Motor neuron (in vitro differentiated cells): ENCODE measurements around the gene ACTL8. TPM values are rescaled to one million over a fixed set of nuclear protein-coding genes. Genes with fewer than 3 reads are reported as not detected.
A peak's percentile ranks its signal among the peaks of the same experiment; 100 is the strongest.

Experiments
- ATAC-seq, 8 experiments: fragments of 200-7000 bp; cut with Tn5 transposase; replicated peaks in 6 of 8; 2 replicates each; pipeline ENCODE4 v1.8.0; 2021; ENCODE audit warnings: mild to moderate bottlenecking in 8 of 8, moderate library complexity in 8 of 8
- H3K27ac ChIP-seq, 2 donors: fragments of 250-450 bp; sonication (Bioruptor Pico); 2 replicates each; pipeline ENCODE4 v1.9.0; 2021; ENCODE audit warnings: antibody characterized with exemption in 2 of 2, mild to moderate bottlenecking in 2 of 2, moderate library complexity in 1 of 2
- H3K4me1 ChIP-seq, 2 donors: fragments of 250-450 bp; sonication (Bioruptor Pico); replicated peaks in 1 of 2; 2 replicates each; pipeline ENCODE4 v1.6.1; 2021; ENCODE audit warnings: antibody characterized with exemption in 2 of 2, mild to moderate bottlenecking in 2 of 2, moderate library complexity in 1 of 2
- H3K4me3 ChIP-seq, 5 donors: fragments of 250-450 bp; sonication (Bioruptor Pico); 2 replicates each; pipeline ENCODE4 v1.9.0; 2021; ENCODE audit warnings: antibody characterized with exemption in 5 of 5, mild to moderate bottlenecking in 5 of 5, moderate library complexity in 4 of 5
- WGBS, 10 experiments: fragments of 450-650 bp; shearing (Covaris generic); methylation state at CpG; one replicate each; pipeline ENCODE4 v1.0.0; 2022; 5-methylcytosine and 5-hydroxymethylcytosine counted together
- in situ Hi-C, 9 experiments: fragments of 400-800 bp; cut with MboI; loops; one replicate each; pipeline ENCODE4 v1.15.0; 2021; ENCODE audit warnings: low sequenced_read_pairs in 9 of 9, low pct_unique_long_range_greater_than_20kb in 2 of 9; ENCODE audit not compliant: unreplicated experiment in 9 of 9
- total RNA-seq, 8 experiments: library from RNA; unstranded; fragments of 300-600 nt; gene quantifications; 2 replicates each; pipeline versions ENCODE4 v1.2.3 to v1.2.4, GENCODE V29; 2022

Gene ACTL8
- total RNA-seq, 8 experiments from 2014 or later: 0.11 to 42.2 (median 1.3) TPM; not detected in 1

DNA sequence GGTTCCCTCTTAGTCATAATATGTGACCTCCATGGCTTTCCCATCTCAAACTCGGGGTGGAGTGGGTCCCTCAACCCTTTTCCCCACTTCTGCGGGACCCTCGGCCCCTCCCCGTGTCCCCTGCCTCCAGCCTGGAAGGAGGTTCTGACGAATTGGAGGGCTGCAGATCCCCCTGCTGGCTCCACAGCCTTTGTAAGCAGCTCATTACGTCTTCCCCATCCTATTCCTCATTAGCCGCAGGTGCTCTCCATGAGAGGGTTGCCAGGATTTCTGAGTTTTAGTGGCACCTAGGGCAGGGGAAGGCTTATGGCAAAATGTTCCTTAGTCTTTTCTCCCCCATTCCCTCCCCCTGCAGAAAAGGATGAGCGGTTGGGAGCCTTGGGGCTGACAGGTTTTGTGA lies 8.3 kb downstream of the ACTL8 start:
- 21 to 69% (median 59%) methylated on average over 1 to 5 of the region's 8 CpGs; no CpG with 5 or more reads in 4 of the 10 experiments for WGBS, 10 experiments
- peaks cover 8 to 14% of the 10 kb centered on the region in 2 donors for H3K4me1 ChIP-seq
- H3K27ac ChIP-seq: no peak overlapping the region
- H3K4me3 ChIP-seq: no peak overlapping the region
- in situ Hi-C loops: no loop called here
- ATAC-seq: no peak

DNA sequence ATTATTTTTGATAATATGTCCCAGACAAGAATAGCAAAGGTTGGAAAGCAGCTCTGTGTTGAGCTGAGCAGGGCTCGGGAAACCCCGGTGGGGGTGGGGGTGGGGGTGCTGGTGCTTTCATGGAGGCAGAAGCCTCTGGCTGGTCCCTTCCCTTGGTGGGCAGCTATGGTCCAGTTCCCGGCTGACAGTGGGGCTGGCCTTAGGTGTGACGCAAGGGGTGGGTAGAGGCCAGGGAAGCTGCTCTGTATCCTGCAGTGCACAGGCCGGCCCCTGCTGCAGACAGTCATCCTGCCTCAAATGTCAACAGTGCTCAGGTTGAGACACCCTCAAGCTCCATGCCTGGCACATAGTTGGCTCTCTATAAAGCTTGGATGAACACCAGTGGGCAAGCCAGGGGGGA lies 8.9 kb downstream of the ACTL8 start:
- 60% methylated on average over 1 of the region's 5 CpGs; no CpG with 5 or more reads in 9 of the 10 experiments for WGBS, 10 experiments
- in situ Hi-C loops: no loop called here
- no peak for ATAC-seq
- Histone ChIP-seq H3K4me3 (no peak overlapping the region), H3K27ac (no peak overlapping the region), H3K4me1 (peaks cover 11 to 14% of the 10 kb centered on the region in 2 donors)

GRCh38 chr1:17764591-17764990 lies 9.5 kb downstream of the ACTL8 start:
- Histone ChIP-seq H3K4me3 (no peak overlapping the region), H3K27ac (no peak overlapping the region), H3K4me1 (peaks cover 11 to 14% of the 10 kb centered on the region in 2 donors)
- in situ Hi-C loops: no loop called here
- 65 to 100% (median 80%) methylated on average over 2 to 9 of the region's 10 CpGs; no CpG with 5 or more reads in 2 of the 10 experiments for WGBS, 10 experiments
- ATAC-seq: peak in 2 of 8 experiments; percentile 6 to 7

GRCh38 chr1:17765444-17766411 lies 10.6 kb downstream of the ACTL8 start:
- in situ Hi-C loops: no loop called here
- ATAC-seq: peak in 5 of 8 experiments; percentile 19 to 71 (median 32)
- Histone ChIP-seq H3K4me3 (no peak overlapping the region), H3K27ac (no peak overlapping the region), H3K4me1 (peaks cover 11 to 14% of the 10 kb centered on the region in 2 donors)
- 5 to 89% (median 40%) methylated on average over 3 to 13 of the region's 16 CpGs; no CpG with 5 or more reads in 3 of the 10 experiments for WGBS, 10 experiments

- Histone ChIP-seq H3K4me1 (peaks cover 18 to 23% of the 10 kb centered on the region in 2 donors), H3K27ac (no peak overlapping the region), H3K4me3 (no peak overlapping the region)
- WGBS, 10 experiments: 23 to 72% (median 51%) methylated on average over 1 to 10 of the region's 10 CpGs; no CpG with 5 or more reads in 3 of the 10 experiments
- in situ Hi-C loops: no loop called here
- peak; percentile 77 to 98 (median 86) for ATAC-seq
Measured at GRCh38 chr1:17768651-17769241, 13.6 kb downstream of the ACTL8 start.

GRCh38 chr1:17770983-17771382 lies 15.8 kb downstream of the ACTL8 start:
- WGBS, 10 experiments: 57 to 99% (median 92%) methylated on average over 4 to 10 of the region's 10 CpGs
- peaks cover 11 to 12% of the 10 kb centered on the region in 2 donors for H3K4me1 ChIP-seq
- ATAC-seq: no peak
- no peak overlapping the region for H3K27ac ChIP-seq
- H3K4me3 ChIP-seq: no peak overlapping the region
- in situ Hi-C loops: no loop called here

DNA sequence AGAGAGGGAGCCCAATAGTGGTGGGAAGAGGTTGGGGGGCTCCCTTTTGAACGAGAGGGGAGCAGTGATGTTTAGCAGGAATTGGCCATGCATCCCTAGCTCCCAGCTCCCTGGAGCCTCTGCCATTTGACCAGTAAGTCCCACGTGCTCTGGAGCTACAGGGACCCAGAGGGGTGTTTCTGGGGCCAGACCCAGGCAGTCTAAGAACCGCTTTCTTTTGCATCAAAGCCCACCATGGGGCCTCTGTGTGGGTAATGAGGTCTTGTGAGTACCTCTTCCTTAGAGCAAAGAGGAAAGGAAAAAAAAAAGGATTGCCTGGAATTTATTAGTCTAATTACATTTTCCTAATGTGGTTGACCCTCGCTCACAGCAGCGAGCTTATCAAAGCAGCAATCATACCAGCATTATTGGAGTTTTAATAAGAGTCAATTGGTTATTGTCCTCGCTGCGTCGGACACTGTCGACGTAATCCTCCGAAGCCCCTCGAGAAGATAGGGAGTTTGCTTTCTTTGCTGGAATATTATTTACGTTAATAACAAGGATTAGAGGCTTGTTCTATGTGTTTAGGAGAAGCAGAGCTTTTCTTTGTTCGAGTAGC lies 17.6 kb downstream of the ACTL8 start:
- peaks cover 11 to 12% of the 10 kb centered on the region in 2 donors for H3K4me1 ChIP-seq
- WGBS, 10 experiments: 66 to 79% (median 74%) methylated on average over 3 to 13 of the region's 14 CpGs; no CpG with 5 or more reads in 3 of the 10 experiments
- no peak overlapping the region for H3K4me3 ChIP-seq
- in situ Hi-C loops: no loop called here
- H3K27ac ChIP-seq: no peak overlapping the region
- ATAC-seq: no peak

DNA sequence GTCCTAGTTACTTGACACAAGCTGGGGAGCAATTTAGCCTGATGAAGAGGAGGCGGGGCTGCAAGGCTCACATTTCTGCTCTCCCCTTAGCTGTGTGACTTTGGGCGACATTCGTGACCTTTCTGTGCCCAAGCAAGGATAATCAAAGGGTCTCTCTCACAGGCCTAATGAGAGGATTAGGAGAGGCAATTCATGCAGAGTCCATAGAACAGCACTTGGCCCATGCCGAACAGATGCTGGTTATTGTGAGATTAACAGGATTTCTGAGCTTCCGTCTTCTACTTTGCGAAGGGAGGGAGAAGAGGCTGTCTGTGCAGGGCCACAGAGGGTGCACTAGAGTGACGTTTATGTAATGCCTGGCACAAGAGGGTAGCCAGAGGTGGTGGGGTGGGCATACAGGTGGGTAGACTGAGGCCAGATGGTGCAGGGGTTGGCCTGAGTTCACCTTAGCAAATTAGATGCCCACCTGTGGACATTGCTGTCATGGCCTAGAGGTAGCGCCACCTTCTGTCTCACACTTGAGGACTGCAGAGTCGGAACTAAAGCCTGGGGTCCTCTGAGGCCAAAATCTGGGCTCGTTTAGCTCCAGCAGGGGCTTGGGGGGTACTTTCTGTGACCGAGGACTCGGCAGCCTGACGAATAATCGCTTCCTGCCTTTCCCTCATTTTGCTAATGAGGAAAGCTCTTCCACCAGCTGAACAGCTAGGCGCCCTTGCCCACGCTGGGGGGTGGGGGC lies 18.6 kb downstream of the ACTL8 start:
- in situ Hi-C loops: no loop called here
- no peak overlapping the region for H3K4me3 ChIP-seq
- 60 to 100% (median 74%) methylated on average over 1 to 16 of the region's 16 CpGs; no CpG with 5 or more reads in 2 of the 10 experiments for WGBS, 10 experiments
- H3K27ac ChIP-seq: no peak overlapping the region
- no peak for ATAC-seq
- H3K4me1 ChIP-seq: peaks cover 9 to 12% of the 10 kb centered on the region in 2 donors

GRCh38 chr1:17774452-17774851 lies 19.3 kb downstream of the ACTL8 start:
- Histone ChIP-seq H3K4me3 (no peak overlapping the region), H3K4me1 (peaks cover 8 to 12% of the 10 kb centered on the region in 2 donors), H3K27ac (no peak overlapping the region)
- in situ Hi-C loops: no loop called here
- ATAC-seq: no peak
- WGBS, 10 experiments: 88 to 100% (median 93%) methylated on average over 3 to 6 of the region's 6 CpGs; no CpG with 5 or more reads in 6 of the 10 experiments

DNA sequence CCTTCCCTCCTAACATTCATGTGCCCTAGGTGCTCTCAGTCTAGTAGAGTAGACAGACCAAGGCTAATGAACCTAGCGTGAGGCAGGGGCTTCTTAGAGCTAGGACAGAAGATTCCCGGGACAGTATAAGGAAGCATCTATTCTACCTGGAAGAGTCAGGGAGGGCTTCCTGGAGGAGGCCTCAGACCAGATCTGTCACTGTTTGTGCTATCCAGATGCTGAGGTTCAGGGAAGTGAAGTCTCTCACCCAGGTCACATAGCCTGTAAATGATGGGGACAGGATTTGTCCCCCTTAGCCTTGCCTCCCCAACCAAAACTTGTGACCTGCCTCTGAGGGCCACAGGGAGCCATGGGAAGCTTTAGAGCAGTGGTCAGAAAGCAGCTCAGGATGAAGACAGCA lies 20.7 kb downstream of the ACTL8 start:
- no peak overlapping the region for H3K27ac ChIP-seq
- H3K4me3 ChIP-seq: no peak overlapping the region
- H3K4me1 ChIP-seq: peaks cover 8 to 12% of the 10 kb centered on the region in 2 donors
- WGBS, 10 experiments: 81 to 100% (median 90%) methylated on average over 1 to 2 of the region's 2 CpGs; no CpG with 5 or more reads in 5 of the 10 experiments
- ATAC-seq: no peak
- in situ Hi-C loops: no loop called here

GRCh38 chr1:17776426-17776825 lies 21.3 kb downstream of the ACTL8 start:
- Histone ChIP-seq H3K4me3 (no peak overlapping the region), H3K4me1 (peaks cover 8 to 12% of the 10 kb centered on the region in 2 donors), H3K27ac (no peak overlapping the region)
- no peak for ATAC-seq
- in situ Hi-C loops: no loop called here
- 27 to 100% (median 68%) methylated on average over 2 to 11 of the region's 11 CpGs; no CpG with 5 or more reads in 2 of the 10 experiments for WGBS, 10 experiments

- Histone ChIP-seq H3K4me3 (no peak overlapping the region), H3K27ac (no peak overlapping the region), H3K4me1 (peaks cover 5 to 8% of the 10 kb centered on the region in 2 donors)
- in situ Hi-C loops: no loop called here
- WGBS, 10 experiments: 0 to 100% (median 87%) methylated on average over 1 to 10 of the region's 10 CpGs; no CpG with 5 or more reads in 1 of the 10 experiments
- ATAC-seq: no peak
Measured at GRCh38 chr1:17777330-17777729, 22.2 kb downstream of the ACTL8 start.
